CD14-positive monocyte (primary cell): Measurements from ENCODE around the gene TRRAP. TPM values are rescaled to one million over a fixed set of nuclear protein-coding genes. Genes with fewer than 3 reads are reported as not detected.

ENCODE experiments used
- DNase-seq, 3 donors: peaks; one replicate each; pipeline ENCODE4 v3.0.0-alpha.2; 2011 to 2022
- H2AFZ ChIP-seq: 2 replicates; pipeline ENCODE4 v1.6.0; 2012; ENCODE audit warnings: mild to moderate bottlenecking, low read depth, low read length, inconsistent platforms; ENCODE audit not compliant: insufficient read depth, poor library complexity, severe bottlenecking
- H3K27ac ChIP-seq, 2 donors: 1 replicate in 1 of 2; 2 replicates in 1 of 2; pipeline ENCODE4 v1.5.1; 2012 to 2013; ENCODE audit warnings: low read length in 2 of 2, control low read depth in 1 of 2, inconsistent platforms in 1 of 2, low read depth in 1 of 2, mild to moderate bottlenecking in 1 of 2
- H3K27me3 ChIP-seq, 2 donors: one replicate each; pipeline versions ENCODE4 v1.6.0 to v1.6.1; 2011 to 2013; ENCODE audit warnings: low read length in 2 of 2; ENCODE audit not compliant: control insufficient read depth in 2 of 2, insufficient read depth in 2 of 2
- H3K36me3 ChIP-seq, 2 donors: replicated peaks in 1 of 2; 1 replicate in 1 of 2; 2 replicates in 1 of 2; pipeline versions ENCODE4 v1.5.1 to v1.6.1; 2012 to 2013; ENCODE audit warnings: low read length in 2 of 2, control low read depth in 1 of 2, inconsistent platforms in 1 of 2, mild to moderate bottlenecking in 1 of 2; ENCODE audit not compliant: insufficient read depth in 2 of 2, control insufficient read depth in 1 of 2
- H3K4me1 ChIP-seq, 2 donors: 1 replicate in 1 of 2; 2 replicates in 1 of 2; pipeline versions ENCODE4 v1.5.1 to v1.6.1; 2012 to 2013; ENCODE audit warnings: low read length in 2 of 2, control low read depth in 1 of 2, inconsistent platforms in 1 of 2, mild to moderate bottlenecking in 1 of 2, moderate library complexity in 1 of 2; ENCODE audit not compliant: insufficient read depth in 2 of 2, control insufficient read depth in 1 of 2
- H3K4me2 ChIP-seq: replicated peaks from 2 replicates; pipeline ENCODE3; 2012; ENCODE audit warnings: low read length, moderate library complexity, mild to moderate bottlenecking; ENCODE audit not compliant: poor library complexity, severe bottlenecking; ENCODE audit errors: extremely low read depth
- H3K4me3 ChIP-seq, 3 experiments: fragments of 200-600 bp in 1 of 3; sonication (generic) in 1 of 3; replicated peaks in 1 of 3; 1 replicate in 2 of 3; 2 replicates in 1 of 3; pipeline ENCODE4 v1.5.1; 2011 to 2013; ENCODE audit warnings: low read length in 3 of 3, mild to moderate bottlenecking in 3 of 3, control low read depth in 2 of 3, low read depth in 2 of 3, inconsistent platforms in 1 of 3, moderate library complexity in 1 of 3
- H3K79me2 ChIP-seq: 2 replicates; pipeline ENCODE4 v1.6.0; 2012; ENCODE audit warnings: mild to moderate bottlenecking, control low read depth, inconsistent platforms, low read length, moderate library complexity; ENCODE audit not compliant: insufficient read depth
- H3K9ac ChIP-seq: 2 replicates; pipeline ENCODE4 v1.6.0; 2017; ENCODE audit warnings: low read length, mild to moderate bottlenecking; ENCODE audit not compliant: insufficient read depth, poor library complexity, severe bottlenecking
- H3K9me3 ChIP-seq, 2 donors: replicated peaks in 1 of 2; 1 replicate in 1 of 2; 2 replicates in 1 of 2; pipeline versions ENCODE4 v1.5.1 to v1.6.1; 2012 to 2013; ENCODE audit warnings: low read length in 2 of 2, control low read depth in 1 of 2; ENCODE audit not compliant: control insufficient read depth in 1 of 2, insufficient read depth in 1 of 2
- H4K20me1 ChIP-seq: 2 replicates; pipeline ENCODE4 v1.6.0; 2012; ENCODE audit warnings: mild to moderate bottlenecking, low read length, control low read depth, moderate library complexity; ENCODE audit not compliant: insufficient read depth
- H3K27ac Mint-ChIP-seq, 7 donors: one replicate each; pipeline ENCODE4 v1.8.0; 2020; ENCODE audit warnings: mild to moderate bottlenecking in 7 of 7, mixed read lengths in 7 of 7, moderate library complexity in 6 of 7, inconsistent platforms in 2 of 7
- H3K27me3 Mint-ChIP-seq, 3 donors: one replicate each; pipeline ENCODE4 v1.8.0; 2021 to 2022; ENCODE audit warnings: low read depth in 3 of 3, mild to moderate bottlenecking in 3 of 3, mixed read lengths in 3 of 3, moderate library complexity in 3 of 3, inconsistent platforms in 1 of 3
- H3K36me3 Mint-ChIP-seq, 2 donors: one replicate each; pipeline ENCODE4 v1.8.0; 2020; ENCODE audit warnings: mixed read lengths in 2 of 2, inconsistent platforms in 1 of 2, mild to moderate bottlenecking in 1 of 2
- H3K4me1 Mint-ChIP-seq: one replicate; pipeline ENCODE4 v1.8.0; 2020; ENCODE audit warnings: mild to moderate bottlenecking, mixed read lengths
- H3K4me3 Mint-ChIP-seq, 2 donors: one replicate each; pipeline ENCODE4 v1.8.0; 2020; ENCODE audit warnings: mild to moderate bottlenecking in 2 of 2, mixed read lengths in 2 of 2, moderate library complexity in 1 of 2
- H3K9me3 Mint-ChIP-seq, 7 donors: one replicate each; pipeline ENCODE4 v1.8.0; 2020 to 2022; ENCODE audit warnings: mixed read lengths in 7 of 7, mild to moderate bottlenecking in 6 of 7, moderate library complexity in 6 of 7, inconsistent platforms in 2 of 7
- WGBS: methylation state at CpG from one replicate; pipeline ENCODE4 v1.1.5; 2013; ENCODE audit warnings: missing lambda C conversion rate; ENCODE audit not compliant: insufficient coverage; 5-methylcytosine and 5-hydroxymethylcytosine counted together
- intact Hi-C, 2 donors: fragments of 100-400 bp; cut with micrococcal nuclease; formaldehyde crosslinking; loops; one replicate each; pipeline versions ENCODE4 v1.15.0 to v1.15.1; 2023
- polyA plus RNA-seq, 3 donors: library from polyadenylated mRNA; depleted of rRNA in 1 of 3; unstranded in 2 of 3; stranded (reverse) in 1 of 3; fragments of 300-500 nt in 2 of 3; fragments of >200 nt in 1 of 3; fragmentation: Illumina TruSeq in 2 of 3; gene quantifications; 1 replicate in 2 of 3; 2 replicates in 1 of 3; pipeline ENCODE4 v1.2.3, GENCODE V29; 2012 to 2021
- TF ChIP-seq, protein P1 (sequence below): fragments of 200-600 bp; IDR thresholded peaks from one replicate; pipeline ENCODE4 v1.8.0; 2022; ENCODE audit warnings: antibody characterized with exemption, mild to moderate bottlenecking

Gene TRRAP
- polyA plus RNA-seq, 3 donors, result 0.67 to 12.2 (median 1.2) TPM

DNA sequence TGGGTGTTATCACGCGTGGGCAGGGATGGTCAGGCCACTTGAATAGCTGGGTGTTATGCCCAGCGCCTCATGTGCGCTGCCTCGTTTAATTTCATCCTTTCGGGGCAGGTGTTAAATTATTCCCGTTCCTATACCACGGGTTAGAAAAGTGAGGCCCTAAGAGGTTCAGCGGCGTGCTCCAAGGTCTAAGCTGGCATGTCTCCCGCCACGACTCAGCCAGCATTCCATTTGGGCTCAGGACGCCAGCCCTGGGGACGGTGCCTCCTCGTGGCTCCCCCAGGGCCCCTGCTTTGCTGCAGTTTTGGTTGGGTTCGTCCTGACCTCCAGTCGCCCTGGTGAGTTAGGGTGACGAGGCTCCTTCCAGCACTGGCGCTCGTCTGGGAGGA, 124.5 kb downstream of the TRRAP start:
- Mint-ChIP-seq H3K36me3 (peaks cover 80 to 93% of the 10 kb centered on the region in 2 donors), H3K4me1 (peaks cover 5% of the 10 kb centered on the region), H3K27ac (peak overlapping the region in 1 of 7 donors; percentile 13), H3K9me3 (no peaks in the 10 kb centered on the region), H3K27me3 (peaks cover 0 to 2% (median 0%) of the 10 kb centered on the region in 3 donors), H3K4me3 (no peak overlapping the region)
- H3K4me2 ChIP-seq, result no peak overlapping the region
- peaks cover 79 to 99% of the 10 kb centered on the region in 2 donors for H3K36me3 ChIP-seq
- H2AFZ ChIP-seq, result no peak overlapping the region
- intact Hi-C loops, result no loop called here
- no peaks in the 10 kb centered on the region for H4K20me1 ChIP-seq
- H3K4me3 ChIP-seq, result no peak overlapping the region
- H3K27me3 ChIP-seq, result no peaks in the 10 kb centered on the region
- TF ChIP-seq, protein P1, sequence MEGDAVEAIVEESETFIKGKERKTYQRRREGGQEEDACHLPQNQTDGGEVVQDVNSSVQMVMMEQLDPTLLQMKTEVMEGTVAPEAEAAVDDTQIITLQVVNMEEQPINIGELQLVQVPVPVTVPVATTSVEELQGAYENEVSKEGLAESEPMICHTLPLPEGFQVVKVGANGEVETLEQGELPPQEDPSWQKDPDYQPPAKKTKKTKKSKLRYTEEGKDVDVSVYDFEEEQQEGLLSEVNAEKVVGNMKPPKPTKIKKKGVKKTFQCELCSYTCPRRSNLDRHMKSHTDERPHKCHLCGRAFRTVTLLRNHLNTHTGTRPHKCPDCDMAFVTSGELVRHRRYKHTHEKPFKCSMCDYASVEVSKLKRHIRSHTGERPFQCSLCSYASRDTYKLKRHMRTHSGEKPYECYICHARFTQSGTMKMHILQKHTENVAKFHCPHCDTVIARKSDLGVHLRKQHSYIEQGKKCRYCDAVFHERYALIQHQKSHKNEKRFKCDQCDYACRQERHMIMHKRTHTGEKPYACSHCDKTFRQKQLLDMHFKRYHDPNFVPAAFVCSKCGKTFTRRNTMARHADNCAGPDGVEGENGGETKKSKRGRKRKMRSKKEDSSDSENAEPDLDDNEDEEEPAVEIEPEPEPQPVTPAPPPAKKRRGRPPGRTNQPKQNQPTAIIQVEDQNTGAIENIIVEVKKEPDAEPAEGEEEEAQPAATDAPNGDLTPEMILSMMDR, result no peak
- no peak for DNase-seq
- no peaks in the 10 kb centered on the region for H3K9me3 ChIP-seq
- H3K4me1 ChIP-seq, result no peaks in the 10 kb centered on the region
- 97% methylated on average over 16 of the region's 20 CpGs for whole genome bisulfite sequencing
- no peaks in the 10 kb centered on the region for H3K79me2 ChIP-seq
- H3K27ac ChIP-seq, result no peak overlapping the region
- H3K9ac ChIP-seq, result no peak overlapping the region

DNA sequence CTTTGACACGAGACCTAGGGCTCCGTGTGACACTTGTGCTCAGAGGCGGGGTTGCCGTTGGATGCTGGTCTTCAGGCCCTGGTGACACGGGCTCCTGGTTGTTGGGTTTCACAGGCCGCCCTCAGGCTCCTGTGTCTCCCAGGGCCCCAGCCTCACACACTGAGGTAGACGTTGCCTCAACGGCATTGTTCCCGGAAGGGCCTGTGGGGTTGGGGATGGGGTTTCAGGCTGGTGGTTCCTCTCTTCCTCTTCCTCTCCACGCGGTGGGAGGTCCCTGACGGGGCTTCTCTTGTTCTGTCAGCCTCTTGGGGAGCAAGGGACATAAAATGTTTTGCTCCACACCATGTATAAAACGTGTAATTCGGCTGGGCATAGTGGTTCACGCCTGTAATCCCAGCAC, 125.1 kb downstream of the TRRAP start:
- no peak overlapping the region for H3K27ac ChIP-seq
- H3K79me2 ChIP-seq, result no peaks in the 10 kb centered on the region
- no peaks in the 10 kb centered on the region for H4K20me1 ChIP-seq
- no peak overlapping the region for H3K9ac ChIP-seq
- H3K9me3 ChIP-seq, result no peaks in the 10 kb centered on the region
- 94% methylated on average over 5 of the region's 15 CpGs for WGBS
- H3K4me1 Mint-ChIP-seq, result peaks cover 5% of the 10 kb centered on the region
- no peaks in the 10 kb centered on the region for H3K27me3 ChIP-seq
- H3K4me2 ChIP-seq, result no peak overlapping the region
- H3K9me3 Mint-ChIP-seq, result no peaks in the 10 kb centered on the region
- H3K4me3 ChIP-seq, result no peak overlapping the region
- TF ChIP-seq, protein P1, result no peak
- DNase-seq, result no peak
- peaks cover 80 to 99% of the 10 kb centered on the region in 2 donors for H3K36me3 ChIP-seq
- peaks cover 84 to 97% of the 10 kb centered on the region in 2 donors for H3K36me3 Mint-ChIP-seq
- H3K27me3 Mint-ChIP-seq, result peaks cover 0 to 2% (median 0%) of the 10 kb centered on the region in 3 donors
- no peak overlapping the region for H3K4me3 Mint-ChIP-seq
- no peak overlapping the region for H3K27ac Mint-ChIP-seq
- intact Hi-C loops, result no loop called here
- H3K4me1 ChIP-seq, result no peaks in the 10 kb centered on the region
- H2AFZ ChIP-seq, result no peak overlapping the region
